GM15510 (cell line): ENCODE results near the gene NPC2.

Experiments
- POLR2A ChIP-seq: IDR thresholded peaks from 3 replicates; pipeline ENCODE4 v1.6.1; 2011; ENCODE audit warnings: borderline replicate concordance; ENCODE audit not compliant: insufficient read length; ENCODE audit errors: extremely low read depth

NPC2 gene

GRCh38 chr14:74437496-74438053 is 55.5 kb downstream of the NPC2 start:
- TF ChIP-seq POLR2A, result no peak

DNA sequence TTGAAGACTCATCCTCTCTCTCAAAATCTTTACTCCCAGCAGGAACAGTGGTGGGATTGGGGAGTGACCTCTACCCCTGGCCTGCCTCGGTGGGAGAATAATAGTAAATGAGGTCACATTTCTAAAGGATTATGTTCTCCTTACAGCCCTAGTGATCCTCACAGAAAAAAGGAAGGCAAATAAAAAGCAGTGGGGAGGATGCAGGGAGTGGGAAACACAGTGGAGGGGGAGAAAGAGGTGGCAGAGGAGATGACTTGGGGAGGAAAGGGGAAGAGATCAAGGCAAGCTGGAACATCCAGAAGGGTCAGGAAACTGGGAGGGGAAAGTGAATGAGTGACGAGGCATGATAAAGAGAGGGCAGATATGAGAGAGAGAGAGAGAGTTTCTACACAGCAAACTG is 58.8 kb downstream of the NPC2 start:
- TF ChIP-seq POLR2A, result no peak

GRCh38 chr14:74429991-74430390 is 63.1 kb downstream of the NPC2 start:
- TF ChIP-seq POLR2A, result no peak
